Smooth muscle cell (in vitro differentiated cells): Measurements from ENCODE around the gene ERI3. TPM values are rescaled to one million over a fixed set of nuclear protein-coding genes. Genes with fewer than 3 reads are reported as not detected.
A peak's percentile ranks its signal among the peaks of the same experiment; 100 is the strongest.

ENCODE experiments used
- DNase-seq: peaks from one replicate; lab custom pipeline; 2025; ENCODE audit not compliant: unreplicated experiment; lab: John Stamatoyannopoulos, UW
- H2AFZ ChIP-seq: fragments of 200-600 bp; sonication (generic); 2 replicates; pipeline ENCODE4 v1.6.0; 2016; ENCODE audit warnings: antibody characterized with exemption, low read depth, mild to moderate bottlenecking
- H3F3A ChIP-seq: fragments of 200-600 bp; sonication (generic); 2 replicates; pipeline ENCODE4 v1.6.0; 2017; ENCODE audit warnings: antibody characterized with exemption, low read depth
- H3K27ac ChIP-seq: fragments of 200-600 bp; sonication (generic); 2 replicates; pipeline ENCODE4 v1.5.1; 2016; ENCODE audit warnings: low read depth, mild to moderate bottlenecking
- H3K27me3 ChIP-seq: fragments of 200-600 bp; sonication (generic); 2 replicates; pipeline ENCODE4 v1.6.1; 2016; ENCODE audit warnings: low read depth, mild to moderate bottlenecking
- H3K36me3 ChIP-seq: fragments of 200-600 bp; sonication (generic); 2 replicates; pipeline ENCODE4 v1.5.1; 2016; ENCODE audit warnings: low read depth
- H3K4me1 ChIP-seq: fragments of 200-600 bp; sonication (generic); 2 replicates; pipeline ENCODE4 v1.5.1; 2016; ENCODE audit warnings: low read depth
- H3K4me2 ChIP-seq: fragments of 200-600 bp; sonication (generic); 2 replicates; pipeline ENCODE4 v1.6.0; 2016; ENCODE audit warnings: mild to moderate bottlenecking
- H3K4me3 ChIP-seq: fragments of 200-600 bp; sonication (generic); 2 replicates; pipeline ENCODE4 v1.5.1; 2016; ENCODE audit warnings: mild to moderate bottlenecking
- H3K79me2 ChIP-seq: fragments of 200-600 bp; sonication (generic); 2 replicates; pipeline ENCODE4 v1.6.0; 2016; ENCODE audit warnings: low read depth, mild to moderate bottlenecking
- H3K9ac ChIP-seq: fragments of 200-600 bp; sonication (generic); 2 replicates; pipeline ENCODE4 v1.6.0; 2016; ENCODE audit warnings: low read depth
- H3K9me3 ChIP-seq: fragments of 200-600 bp; sonication (generic); replicated peaks from 2 replicates; pipeline ENCODE4 v1.5.1; 2016; ENCODE audit warnings: low read depth
- H4K20me1 ChIP-seq: fragments of 200-600 bp; sonication (generic); 2 replicates; pipeline ENCODE4 v1.6.0; 2016; ENCODE audit warnings: low read depth
- WGBS: methylation state at CpG from one replicate; pipeline ENCODE4 v1.1.7; 2016; ENCODE audit warnings: low lambda C conversion rate; 5-methylcytosine and 5-hydroxymethylcytosine counted together
- polyA plus RNA-seq: library from polyadenylated mRNA; unstranded; fragments of >200 nt; fragmentation: Nextera tagmentation; extraction: Ambion mirVana; gene quantifications from 2 replicates; pipeline ENCODE4 v1.2.1, GENCODE V29; 2016
- total RNA-seq: library from RNA; depleted of rRNA; stranded (reverse); fragments of >200 nt; gene quantifications from 2 replicates; pipeline ENCODE4 v1.2.3, GENCODE V29; 2014
- TF ChIP-seq, protein P1 (sequence below): fragments of 200-600 bp; sonication (generic); IDR thresholded peaks from 2 replicates; pipeline ENCODE4 v1.5.1; 2017; ENCODE audit warnings: borderline replicate concordance, mild to moderate bottlenecking, antibody characterized with exemption; ENCODE audit not compliant: insufficient read depth, poor library complexity, severe bottlenecking

The ERI3 gene, protein sequence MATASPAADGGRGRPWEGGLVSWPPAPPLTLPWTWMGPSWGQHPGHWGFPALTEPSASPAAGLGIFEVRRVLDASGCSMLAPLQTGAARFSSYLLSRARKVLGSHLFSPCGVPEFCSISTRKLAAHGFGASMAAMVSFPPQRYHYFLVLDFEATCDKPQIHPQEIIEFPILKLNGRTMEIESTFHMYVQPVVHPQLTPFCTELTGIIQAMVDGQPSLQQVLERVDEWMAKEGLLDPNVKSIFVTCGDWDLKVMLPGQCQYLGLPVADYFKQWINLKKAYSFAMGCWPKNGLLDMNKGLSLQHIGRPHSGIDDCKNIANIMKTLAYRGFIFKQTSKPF
- total RNA-seq (55.4 and 91.2 TPM in 2 replicates), polyA plus RNA-seq (98.2 and 112 TPM in 2 replicates)

DNA sequence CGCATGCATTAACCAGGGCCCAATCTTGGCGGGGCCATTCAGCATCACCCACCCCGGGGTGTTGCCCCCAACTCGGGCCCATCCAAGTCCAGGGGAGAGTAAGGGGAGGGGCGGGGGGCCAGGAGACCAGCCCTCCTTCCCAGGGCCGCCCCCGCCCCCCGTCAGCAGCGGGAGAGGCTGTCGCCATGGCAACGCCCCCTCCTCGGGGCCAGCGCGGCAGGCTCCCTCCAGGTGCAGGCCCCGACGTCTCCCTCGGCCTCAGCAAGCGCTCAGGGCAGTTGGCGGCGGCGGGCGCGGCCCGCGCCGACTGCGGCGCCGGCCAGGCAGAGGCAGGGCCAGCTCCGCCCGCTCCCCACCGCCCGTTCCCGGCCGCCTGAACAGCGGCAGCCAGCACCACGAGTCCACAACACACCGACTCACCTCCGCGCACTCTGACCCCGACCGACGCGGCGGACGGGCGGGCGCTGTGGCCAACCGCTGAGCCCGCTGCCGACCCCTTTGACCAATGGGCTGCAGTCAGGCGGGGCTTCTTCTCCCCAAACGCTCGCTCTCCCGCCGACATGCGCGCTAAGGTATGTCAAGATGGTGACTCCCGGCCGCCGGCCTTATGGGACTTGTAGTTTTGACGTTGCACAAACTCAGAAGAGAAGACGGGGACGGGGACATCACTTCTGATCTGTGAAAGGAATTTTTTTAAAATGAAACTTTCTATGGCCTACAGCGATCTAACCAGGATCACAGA lies at the start of gene ERI3:
TSS of gene ERI3 (minus strand) at position 418 of the 742 bp plus-strand sequence. CDS start at position 187, 231 bp downstream.
- Histone ChIP-seq H3K4me1 (peaks cover 16% of the 10 kb centered on the region), H4K20me1 (peaks cover 24% of the 10 kb centered on the region), H3K9me3 (no peaks in the 10 kb centered on the region), H3K79me2 (peaks cover 30% of the 10 kb centered on the region), H3K4me3 (peak within 1 kb of the TSS; percentile 86), H3K4me2 (peak within 1 kb of the TSS; percentile 92), H3K27me3 (no peaks in the 10 kb centered on the region), H3F3A (peaks cover 4% of the 10 kb centered on the region), H3K9ac (peak within 1 kb of the TSS; percentile 75), H2AFZ (peak within 1 kb of the TSS; percentile 93), H3K27ac (peak within 1 kb of the TSS; percentile 49), H3K36me3 (no peaks in the 10 kb centered on the region)
- DNase-seq: peak; percentile 83
- WGBS: 2% methylated on average over 45 of the region's 65 CpGs
- TF ChIP-seq, protein P1, sequence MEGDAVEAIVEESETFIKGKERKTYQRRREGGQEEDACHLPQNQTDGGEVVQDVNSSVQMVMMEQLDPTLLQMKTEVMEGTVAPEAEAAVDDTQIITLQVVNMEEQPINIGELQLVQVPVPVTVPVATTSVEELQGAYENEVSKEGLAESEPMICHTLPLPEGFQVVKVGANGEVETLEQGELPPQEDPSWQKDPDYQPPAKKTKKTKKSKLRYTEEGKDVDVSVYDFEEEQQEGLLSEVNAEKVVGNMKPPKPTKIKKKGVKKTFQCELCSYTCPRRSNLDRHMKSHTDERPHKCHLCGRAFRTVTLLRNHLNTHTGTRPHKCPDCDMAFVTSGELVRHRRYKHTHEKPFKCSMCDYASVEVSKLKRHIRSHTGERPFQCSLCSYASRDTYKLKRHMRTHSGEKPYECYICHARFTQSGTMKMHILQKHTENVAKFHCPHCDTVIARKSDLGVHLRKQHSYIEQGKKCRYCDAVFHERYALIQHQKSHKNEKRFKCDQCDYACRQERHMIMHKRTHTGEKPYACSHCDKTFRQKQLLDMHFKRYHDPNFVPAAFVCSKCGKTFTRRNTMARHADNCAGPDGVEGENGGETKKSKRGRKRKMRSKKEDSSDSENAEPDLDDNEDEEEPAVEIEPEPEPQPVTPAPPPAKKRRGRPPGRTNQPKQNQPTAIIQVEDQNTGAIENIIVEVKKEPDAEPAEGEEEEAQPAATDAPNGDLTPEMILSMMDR: no peak

DNA sequence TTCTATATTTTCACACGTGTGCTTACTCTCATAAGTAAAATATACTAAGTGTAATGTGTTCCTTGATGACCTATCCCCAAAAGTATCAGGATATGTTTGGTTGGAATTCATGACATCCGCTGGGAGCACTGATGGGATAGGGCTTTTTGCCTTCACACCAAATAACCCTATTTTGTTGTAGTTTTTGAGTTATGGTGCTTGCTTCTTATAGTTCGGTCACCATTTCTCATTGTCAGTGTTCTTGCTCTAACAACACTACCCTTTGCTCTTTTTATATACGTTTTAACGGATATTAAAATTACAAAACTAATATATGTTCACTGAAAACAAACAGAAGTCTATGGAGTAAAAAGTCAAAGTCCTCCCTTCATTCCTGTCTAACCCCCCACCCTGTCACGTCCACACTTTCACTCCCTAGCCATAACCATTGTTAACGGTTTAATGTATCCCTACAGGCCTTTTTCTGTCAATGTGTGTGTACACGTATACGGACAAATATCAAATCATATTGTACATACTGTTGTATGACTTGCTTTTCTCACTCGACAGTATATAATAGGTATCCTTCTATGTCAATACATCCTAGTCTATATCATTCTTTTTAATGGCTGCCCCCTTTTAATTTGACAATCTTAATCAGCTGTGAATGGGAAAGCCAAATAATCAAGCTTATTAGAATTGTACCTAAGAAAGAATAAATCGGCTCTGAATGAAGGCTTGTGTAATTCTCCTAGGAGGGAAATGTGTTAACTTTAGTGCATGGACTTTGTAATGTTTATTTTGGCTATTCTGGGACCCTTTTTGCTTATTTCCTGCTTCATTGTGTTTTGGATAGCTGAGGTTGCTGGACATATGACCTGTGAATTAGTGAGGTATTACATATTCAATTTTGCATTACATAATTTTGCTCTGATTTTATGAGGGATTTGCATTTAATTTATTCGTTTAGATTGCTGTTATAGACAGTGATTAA lies 46.5 kb upstream of the ERI3 start:
- 82% methylated on average over 12 of the region's 12 CpGs for WGBS
- Histone ChIP-seq H3K27ac (no peak overlapping the region), H3K4me2 (no peak overlapping the region), H3K4me3 (no peak overlapping the region), H3K27me3 (peaks cover 75% of the 10 kb centered on the region), H3K79me2 (no peaks in the 10 kb centered on the region), H4K20me1 (no peaks in the 10 kb centered on the region), H3K9ac (no peak overlapping the region), H3K36me3 (no peaks in the 10 kb centered on the region), H3F3A (no peaks in the 10 kb centered on the region), H3K4me1 (peaks cover 8% of the 10 kb centered on the region), H2AFZ (no peak overlapping the region), H3K9me3 (no peaks in the 10 kb centered on the region)
- TF ChIP-seq, protein P1: no peak
- no peak for DNase-seq

DNA sequence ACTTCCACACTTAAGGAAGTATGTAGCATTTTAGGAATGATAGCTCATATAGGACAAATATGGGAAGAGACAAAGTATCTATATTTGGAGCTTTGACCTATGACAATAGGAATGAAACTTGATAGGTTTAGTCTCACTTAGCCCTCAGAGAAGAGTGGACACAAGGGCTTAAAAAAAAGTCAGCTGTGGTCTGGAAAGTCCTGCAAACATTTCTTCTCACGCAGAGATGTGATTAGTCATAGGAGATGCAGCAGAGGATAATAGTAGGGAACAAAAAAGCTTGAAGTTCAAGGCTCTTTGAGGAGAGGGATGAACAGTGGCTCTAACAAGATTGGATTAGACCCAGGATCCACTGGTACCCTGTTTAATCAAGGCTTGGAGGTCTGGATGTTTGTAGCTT lies 35.2 kb upstream of the ERI3 start:
- H3K36me3 ChIP-seq: no peaks in the 10 kb centered on the region
- H3K4me1 ChIP-seq: no peaks in the 10 kb centered on the region
- H3K79me2 ChIP-seq: no peaks in the 10 kb centered on the region
- H3K27ac ChIP-seq: peak overlapping the region; percentile 76
- TF ChIP-seq, protein P1: no peak
- no peaks in the 10 kb centered on the region for H3F3A ChIP-seq
- H3K9me3 ChIP-seq: no peaks in the 10 kb centered on the region
- DNase-seq: no peak
- peak overlapping the region; percentile 49 for H3K9ac ChIP-seq
- H3K4me3 ChIP-seq: no peak overlapping the region
- H3K4me2 ChIP-seq: peak overlapping the region; percentile 37
- WGBS: 7% methylated on average over 1 of the region's 1 CpG
- H4K20me1 ChIP-seq: no peaks in the 10 kb centered on the region
- H2AFZ ChIP-seq: no peak overlapping the region
- peaks cover 36% of the 10 kb centered on the region for H3K27me3 ChIP-seq
